ENCODE measurements around the gene SUSD4. TPM values are rescaled to one million over a fixed set of nuclear protein-coding genes. Genes with fewer than 3 reads are reported as not detected.

Gene SUSD4
- total RNA-seq, 2 experiments from 2014 or later: 0.17 TPM; not detected in 1

DNA sequence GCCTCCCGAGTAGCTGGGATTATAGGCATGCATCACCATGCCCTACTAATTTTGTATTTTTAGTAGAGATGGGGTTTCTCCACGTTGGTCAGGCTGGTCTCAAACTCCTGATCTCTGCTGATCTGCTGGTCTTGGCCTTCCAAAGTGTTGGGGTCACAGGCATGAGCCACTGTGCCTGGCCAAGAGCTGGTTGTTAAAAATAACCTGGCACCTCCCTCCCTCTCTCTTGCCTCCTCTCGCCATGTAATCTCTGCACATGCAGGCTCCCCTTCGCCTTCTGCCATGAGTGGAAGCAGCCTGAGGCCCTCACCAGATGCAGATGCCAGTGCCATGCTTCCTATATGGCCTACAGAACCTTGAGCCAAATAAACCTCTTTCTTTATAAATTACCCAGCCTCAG is 146.2 kb downstream of the SUSD4 start:
- H3K27ac Mint-ChIP-seq: no peak overlapping the region
- H3K9me3 Mint-ChIP-seq: peaks cover 8% of the 10 kb centered on the region
- DNase-seq (no peak), ATAC-seq (ENCODE audit: low read depth) (no peak)
- H3K27me3 Mint-ChIP-seq: no peaks in the 10 kb centered on the region
- peaks cover 1% of the 10 kb centered on the region for H3K36me3 Mint-ChIP-seq
- no peaks in the 10 kb centered on the region for H3K4me1 Mint-ChIP-seq
- no peak overlapping the region for H3K4me3 Mint-ChIP-seq
- POLR2A ChIA-PET: no interaction called here

- Mint-ChIP-seq H3K27ac (no peak overlapping the region), H3K4me1 (no peaks in the 10 kb centered on the region), H3K9me3 (peaks cover 8% of the 10 kb centered on the region), H3K36me3 (peaks cover 1% of the 10 kb centered on the region), H3K27me3 (peaks cover 2% of the 10 kb centered on the region), H3K4me3 (no peak overlapping the region)
- POLR2A ChIA-PET: no interaction called here
- DNase-seq (no peak), ATAC-seq (ENCODE audit: low read depth) (no peak)
Observed at GRCh38 chr1:223216531-223217205, 147.3 kb downstream of the SUSD4 start.

GRCh38 chr1:223216074-223216473 is 147.9 kb downstream of the SUSD4 start:
- DNase-seq (no peak), ATAC-seq (ENCODE audit: low read depth) (no peak)
- Mint-ChIP-seq H3K36me3 (peaks cover 1% of the 10 kb centered on the region), H3K9me3 (peaks cover 8% of the 10 kb centered on the region), H3K4me3 (no peak overlapping the region), H3K4me1 (no peaks in the 10 kb centered on the region), H3K27ac (no peak overlapping the region), H3K27me3 (peaks cover 2% of the 10 kb centered on the region)
- POLR2A ChIA-PET: no interaction called here

DNA sequence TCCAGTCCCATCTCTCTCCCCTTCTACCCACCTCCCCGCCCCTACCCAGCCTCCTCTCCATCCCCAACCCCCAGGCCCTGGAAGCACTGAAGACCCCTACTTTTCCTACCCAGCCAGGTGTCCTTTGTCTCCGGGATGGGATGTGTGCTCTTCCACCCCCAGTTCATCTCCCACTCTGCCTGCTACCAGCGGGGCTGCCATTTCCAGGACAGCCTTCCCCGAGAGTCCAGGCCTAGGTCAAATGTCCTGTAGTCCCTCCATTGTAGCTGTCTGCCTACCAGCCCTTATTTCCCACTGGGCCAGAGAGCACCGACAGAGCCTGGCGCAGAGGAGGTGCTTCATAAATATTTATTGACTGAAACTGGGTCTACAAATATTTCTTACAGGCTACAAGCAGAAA is 148.9 kb downstream of the SUSD4 start:
- ATAC-seq (ENCODE audit: low read depth) (no peak), DNase-seq (no peak)
- Mint-ChIP-seq H3K27ac (no peak overlapping the region), H3K4me3 (no peak overlapping the region), H3K27me3 (peaks cover 2% of the 10 kb centered on the region), H3K36me3 (peaks cover 1% of the 10 kb centered on the region), H3K9me3 (peaks cover 8% of the 10 kb centered on the region), H3K4me1 (no peaks in the 10 kb centered on the region)
- POLR2A ChIA-PET: no interaction called here

DNA sequence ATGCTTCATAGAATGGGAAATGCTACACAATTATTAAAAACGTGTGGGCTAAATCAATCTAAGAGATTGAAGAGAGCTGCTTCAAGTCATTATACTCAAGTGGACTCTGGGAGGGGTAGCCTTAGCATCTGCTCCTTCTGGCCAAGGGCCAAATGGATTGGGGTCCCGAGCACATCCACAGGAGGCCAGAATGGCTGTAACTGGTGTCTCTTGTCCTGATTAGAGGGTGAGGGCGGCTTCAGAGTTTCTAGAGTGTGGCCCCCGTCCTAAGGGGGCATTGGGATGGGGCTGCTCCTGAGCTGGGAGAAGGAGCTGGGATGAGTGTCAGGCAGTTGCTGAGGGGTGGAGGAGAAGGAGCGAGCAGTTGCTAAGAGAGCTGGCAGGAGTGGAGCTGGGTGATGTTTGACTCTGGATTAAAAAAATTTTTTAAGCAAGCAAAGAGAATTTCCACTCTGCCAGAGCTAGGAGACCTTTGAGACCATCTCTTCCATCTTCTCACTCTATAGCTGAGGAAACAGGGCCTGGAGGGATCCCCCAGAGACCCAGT is 149.6 kb downstream of the SUSD4 start:
- Mint-ChIP-seq H3K4me3 (no peak overlapping the region), H3K27me3 (peaks cover 4% of the 10 kb centered on the region), H3K36me3 (peaks cover 1% of the 10 kb centered on the region), H3K27ac (no peak overlapping the region), H3K9me3 (peaks cover 8% of the 10 kb centered on the region), H3K4me1 (no peaks in the 10 kb centered on the region)
- ATAC-seq (ENCODE audit: low read depth) (no peak), DNase-seq (no peak)
- POLR2A ChIA-PET: no interaction called here

GRCh38 chr1:223212441-223212840 is 151.5 kb downstream of the SUSD4 start:
- no peaks in the 10 kb centered on the region for H3K4me1 Mint-ChIP-seq
- peaks cover 2% of the 10 kb centered on the region for H3K9me3 Mint-ChIP-seq
- no peak overlapping the region for H3K27ac Mint-ChIP-seq
- H3K36me3 Mint-ChIP-seq: no peaks in the 10 kb centered on the region
- no peak for ATAC-seq (ENCODE audit: low read depth)
- H3K27me3 Mint-ChIP-seq: peaks cover 4% of the 10 kb centered on the region
- DNase-seq: no peak
- no peak overlapping the region for H3K4me3 Mint-ChIP-seq
- POLR2A ChIA-PET: no interaction called here

DNA sequence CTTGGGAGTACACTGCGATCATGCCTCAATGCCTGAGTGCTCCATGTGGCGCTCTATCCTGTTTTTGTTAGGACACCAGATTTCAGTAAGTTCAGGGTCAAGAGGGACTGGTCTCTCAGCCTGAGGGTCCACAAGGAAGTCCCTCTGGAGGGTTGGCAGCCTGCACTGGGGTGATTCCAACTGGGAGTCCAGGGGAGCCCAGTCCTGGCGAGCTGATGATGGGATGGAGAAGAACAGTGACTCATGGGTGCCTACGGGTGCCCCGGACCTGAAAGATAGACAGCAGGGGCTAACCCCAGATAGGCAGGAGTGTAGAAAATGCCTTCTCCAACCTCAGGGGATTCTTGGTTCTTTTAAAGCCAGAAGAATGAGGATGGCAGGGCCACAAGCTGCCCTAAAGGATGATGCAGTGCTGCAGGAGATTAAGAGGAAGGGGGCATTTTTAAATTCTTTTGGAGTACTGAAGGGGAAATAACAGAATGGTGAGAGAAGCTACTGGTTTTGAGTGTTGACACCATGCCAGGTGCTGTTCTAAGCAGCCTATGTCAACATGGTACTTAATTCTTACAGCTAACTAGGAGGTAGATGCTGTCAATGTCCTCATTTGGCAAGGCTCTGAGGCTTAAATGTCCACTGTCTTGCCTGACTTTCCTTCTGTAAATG is 152.5 kb downstream of the SUSD4 start:
- H3K4me1 Mint-ChIP-seq: no peaks in the 10 kb centered on the region
- peaks cover 2% of the 10 kb centered on the region for H3K9me3 Mint-ChIP-seq
- no peak overlapping the region for H3K27ac Mint-ChIP-seq
- H3K4me3 Mint-ChIP-seq: no peak overlapping the region
- no peaks in the 10 kb centered on the region for H3K36me3 Mint-ChIP-seq
- no peak for ATAC-seq (ENCODE audit: low read depth)
- no peak for DNase-seq
- peaks cover 4% of the 10 kb centered on the region for H3K27me3 Mint-ChIP-seq
- POLR2A ChIA-PET: no interaction called here

- Mint-ChIP-seq H3K4me3 (no peak overlapping the region), H3K4me1 (no peaks in the 10 kb centered on the region), H3K27ac (no peak overlapping the region), H3K36me3 (no peaks in the 10 kb centered on the region), H3K27me3 (peaks cover 4% of the 10 kb centered on the region), H3K9me3 (no peaks in the 10 kb centered on the region)
- POLR2A ChIA-PET: no interaction called here
- DNase-seq (no peak), ATAC-seq (ENCODE audit: low read depth) (no peak)
Observed at GRCh38 chr1:223210788-223211120, 153.2 kb downstream of the SUSD4 start.

- Mint-ChIP-seq H3K36me3 (no peaks in the 10 kb centered on the region), H3K4me1 (no peaks in the 10 kb centered on the region), H3K27me3 (peaks cover 4% of the 10 kb centered on the region), H3K27ac (no peak overlapping the region), H3K4me3 (no peak overlapping the region), H3K9me3 (no peaks in the 10 kb centered on the region)
- DNase-seq (no peak), ATAC-seq (ENCODE audit: low read depth) (no peak)
- POLR2A ChIA-PET: no interaction called here
Observed at GRCh38 chr1:223209992-223210787, 153.8 kb downstream of the SUSD4 start.

DNA sequence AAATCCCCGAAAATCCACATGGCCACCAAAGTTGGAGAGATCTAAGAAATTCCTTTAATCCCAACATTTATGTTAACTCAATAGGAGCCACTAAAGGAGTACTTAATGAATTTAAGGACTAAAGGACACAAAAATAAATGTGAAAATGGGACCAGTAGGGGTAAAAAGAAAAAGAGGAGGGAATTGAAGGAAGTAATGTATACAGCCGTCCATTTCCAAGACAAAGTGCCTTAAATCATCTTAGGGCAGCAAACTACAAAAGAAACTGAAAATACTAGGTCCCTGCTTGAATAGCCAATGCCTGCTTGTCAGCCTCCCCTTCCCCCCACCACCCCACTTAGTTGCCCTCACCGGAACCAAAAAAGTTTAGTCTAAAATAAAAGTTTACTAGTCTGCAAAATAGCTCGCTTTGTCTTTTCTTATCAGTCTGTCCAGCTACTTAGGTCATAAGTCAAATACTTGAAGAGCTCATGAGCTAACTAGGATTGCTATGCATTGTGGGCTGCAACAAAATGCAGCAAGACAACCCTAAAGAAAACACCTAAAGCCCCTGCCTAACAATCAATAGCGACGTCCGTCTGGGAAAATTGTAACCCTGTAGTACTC is 154.6 kb downstream of the SUSD4 start:
- no peaks in the 10 kb centered on the region for H3K36me3 Mint-ChIP-seq
- H3K9me3 Mint-ChIP-seq: no peaks in the 10 kb centered on the region
- DNase-seq (no peak), ATAC-seq (ENCODE audit: low read depth) (no peak)
- no peak overlapping the region for H3K4me3 Mint-ChIP-seq
- H3K27ac Mint-ChIP-seq: no peak overlapping the region
- POLR2A ChIA-PET: no interaction called here
- peaks cover 4% of the 10 kb centered on the region for H3K27me3 Mint-ChIP-seq
- no peaks in the 10 kb centered on the region for H3K4me1 Mint-ChIP-seq

DNA sequence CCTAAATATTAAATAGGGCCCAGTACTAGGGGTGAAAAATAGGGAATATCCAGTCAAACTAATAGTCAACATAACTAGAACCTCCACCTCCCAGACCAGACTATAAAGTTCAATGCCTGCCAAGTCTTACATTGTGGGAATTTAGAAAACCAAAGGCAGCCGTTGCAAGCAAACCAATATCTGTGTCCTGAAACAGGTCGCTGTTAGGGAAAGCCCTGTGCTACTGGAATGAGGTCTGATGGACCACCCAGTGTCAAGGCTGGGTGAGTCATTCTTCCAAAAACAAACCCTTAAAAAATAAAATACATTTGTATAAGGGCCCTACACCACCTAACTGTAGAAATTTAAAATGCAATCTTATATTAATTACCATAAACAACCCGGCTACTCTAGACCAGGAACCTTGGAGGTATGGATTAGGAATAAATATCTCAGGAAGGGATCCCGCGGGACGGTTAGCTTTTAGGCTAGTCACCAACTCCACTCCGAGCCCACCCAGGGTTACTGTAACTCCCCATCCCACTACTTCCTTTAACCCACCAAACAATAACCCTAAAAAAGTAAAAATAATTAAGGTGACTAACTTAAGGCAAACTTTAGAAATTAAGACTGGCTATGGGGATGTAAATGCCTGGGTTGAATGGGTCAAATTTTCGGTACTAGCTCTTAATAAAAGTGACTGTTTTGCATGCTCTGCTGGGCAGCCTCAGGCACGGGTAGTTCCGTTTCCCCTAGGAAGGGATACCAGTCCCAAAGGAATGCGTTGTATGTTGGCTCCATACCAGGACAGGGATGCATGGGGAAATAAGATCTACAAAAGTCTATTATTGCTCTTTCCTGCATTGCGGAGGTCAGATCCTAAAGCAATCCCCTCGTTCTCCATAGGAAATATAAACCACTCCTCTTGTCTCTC is 155.6 kb downstream of the SUSD4 start:
- Mint-ChIP-seq H3K4me3 (no peak overlapping the region), H3K27me3 (peaks cover 4% of the 10 kb centered on the region), H3K27ac (no peak overlapping the region), H3K4me1 (no peaks in the 10 kb centered on the region), H3K9me3 (no peaks in the 10 kb centered on the region), H3K36me3 (no peaks in the 10 kb centered on the region)
- POLR2A ChIA-PET: no interaction called here
- DNase-seq (no peak), ATAC-seq (ENCODE audit: low read depth) (no peak)

DNA sequence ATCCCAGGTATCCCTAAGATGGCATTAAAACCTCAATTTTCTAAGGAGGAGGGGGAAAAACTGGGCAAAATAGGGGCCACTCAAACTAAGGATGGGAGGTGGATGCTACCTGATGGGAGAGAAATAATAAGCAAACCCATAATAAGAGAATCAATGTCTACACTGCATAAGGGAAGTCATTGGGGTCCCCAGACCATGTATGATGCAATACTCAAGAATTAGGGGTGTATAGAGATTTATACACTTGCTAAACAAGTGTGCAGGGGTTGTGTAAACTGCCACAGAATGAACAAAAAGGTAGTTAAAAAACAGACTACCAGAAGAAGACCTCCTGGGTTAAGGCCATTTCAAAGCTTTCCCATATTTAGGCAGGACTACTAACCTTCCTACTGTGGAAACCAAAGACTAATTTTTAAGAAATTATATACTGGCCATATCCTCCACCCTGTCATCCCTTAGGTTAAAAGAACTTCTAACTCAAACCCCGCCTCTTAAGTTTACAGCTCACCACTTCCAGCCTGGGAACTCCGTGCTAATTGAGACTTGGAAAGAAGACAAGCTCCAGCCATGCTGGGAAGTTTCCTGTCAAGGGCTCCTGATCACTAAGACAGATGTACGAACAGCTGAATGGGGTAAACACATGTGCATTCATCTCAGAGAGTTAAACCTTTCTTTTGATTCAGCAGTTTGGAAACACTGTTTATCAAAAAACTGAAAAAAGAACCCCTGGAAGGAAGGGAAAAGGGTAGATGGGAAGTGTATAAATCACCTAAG is 156.5 kb downstream of the SUSD4 start:
- POLR2A ChIA-PET: no interaction called here
- no peak overlapping the region for H3K27ac Mint-ChIP-seq
- no peaks in the 10 kb centered on the region for H3K9me3 Mint-ChIP-seq
- H3K4me1 Mint-ChIP-seq: no peaks in the 10 kb centered on the region
- H3K27me3 Mint-ChIP-seq: peaks cover 4% of the 10 kb centered on the region
- no peak for ATAC-seq (ENCODE audit: low read depth)
- DNase-seq: no peak
- H3K4me3 Mint-ChIP-seq: no peak overlapping the region
- H3K36me3 Mint-ChIP-seq: no peaks in the 10 kb centered on the region

All from activated naive CD8-positive, alpha-beta T cell treated with anti-CD3 and anti-CD28 coated beads, Interleukin-2, amount 10 ng/mL, durations not matched to agents 7 days and 5 days (primary cell).